Measurements from ENCODE around the gene LMBRD1. TPM values are rescaled to one million over a fixed set of nuclear protein-coding genes. Genes with fewer than 3 reads are reported as not detected.
"Not testable (repeated sequence)": the region's sequence is repeated elsewhere in the genome, so short reads cannot be mapped to it uniquely, and the experiment has no call there.

The LMBRD1 gene
- polyA plus RNA-seq, 1 of the 3 experiments (the other 2 are of a cell fraction): 6.5 TPM

GRCh38 chr6:69825904-69826303 lies 29.1 kb upstream of the LMBRD1 start:
- POLR2A ChIA-PET: no interaction called here
- no peak overlapping the region for H3K9ac ChIP-seq
- H3F3A ChIP-seq (replicated peaks; ENCODE audit: insufficient read depth): peaks cover 8% of the 10 kb centered on the region
- no peak overlapping the region for H3K27ac ChIP-seq (ENCODE audit: low read depth in 2 of 2, low read length in 1 of 2)
- no peaks in the 10 kb centered on the region; a peak in 1 of 4 replicates for H3K4me1 ChIP-seq (ENCODE audit: control insufficient read depth in 1 of 2, insufficient read depth in 2 of 2, low read depth in 1 of 2, low read length in 1 of 2)
- H2AFZ ChIP-seq (ENCODE audit: low read depth): no peak overlapping the region
- H3K27me3 ChIP-seq (ENCODE audit: insufficient read depth): no peaks in the 10 kb centered on the region
- no peaks in the 10 kb centered on the region for H4K20me1 ChIP-seq (ENCODE audit: insufficient read depth)
- no peak overlapping the region for H3K4me3 ChIP-seq (ENCODE audit: low read depth in 2 of 2, low read length in 1 of 2)
- no peak overlapping the region for H3K4me2 ChIP-seq
- CTCF ChIA-PET: no interaction called here
- H3K36me3 ChIP-seq (replicated peaks in 1 of 2; ENCODE audit: control insufficient read depth in 1 of 2, insufficient read depth in 2 of 2, low read length in 1 of 2): no peaks in the 10 kb centered on the region
- no peak for TF ChIP-seq SMC3 (IDR thresholded peaks at IDR 0.05; ENCODE audit: low read depth, low read length)
- TF ChIP-seq PBX3 (IDR thresholded peaks at IDR 0.05): no peak
- TF ChIP-seq NFIC (IDR thresholded peaks at IDR 0.05; ENCODE audit: borderline replicate concordance): no peak
- no peak for TF ChIP-seq TEAD4 (IDR thresholded peaks at IDR 0.05; ENCODE audit: borderline replicate concordance, insufficient read depth)
- no peaks in the 10 kb centered on the region for H3K9me3 ChIP-seq
- 82% methylated on average over 1 of the region's 1 CpG for WGBS (ENCODE audit: low lambda C conversion rate)
- no peak for DNase-seq
- H3K79me2 ChIP-seq (ENCODE audit: insufficient read depth): no peaks in the 10 kb centered on the region
- H3K9me2 ChIP-seq: no peaks in the 10 kb centered on the region

GRCh38 chr6:69824355-69824754 lies 27.5 kb upstream of the LMBRD1 start:
- H4K20me1 ChIP-seq (ENCODE audit: insufficient read depth); H2AFZ ChIP-seq (ENCODE audit: low read depth); H3K4me3 ChIP-seq (ENCODE audit: low read depth in 2 of 2, low read length in 1 of 2); H3F3A ChIP-seq (replicated peaks; ENCODE audit: insufficient read depth); H3K9ac ChIP-seq; H3K4me2 ChIP-seq; H3K79me2 ChIP-seq (ENCODE audit: insufficient read depth); POLR2A ChIA-PET; H3K36me3 ChIP-seq (replicated peaks in 1 of 2; ENCODE audit: control insufficient read depth in 1 of 2, insufficient read depth in 2 of 2, low read length in 1 of 2); H3K27ac ChIP-seq (ENCODE audit: low read depth in 2 of 2, low read length in 1 of 2); H3K9me3 ChIP-seq; H3K9me2 ChIP-seq; H3K4me1 ChIP-seq (ENCODE audit: control insufficient read depth in 1 of 2, insufficient read depth in 2 of 2, low read depth in 1 of 2, low read length in 1 of 2); H3K27me3 ChIP-seq (ENCODE audit: insufficient read depth); DNase-seq: not testable (repeated sequence)
- CTCF ChIA-PET: interaction anchor here (0.9 to 1.4 kb wide), 2 partner anchors 15 to 27 kb away, joined by 3 to 4 read pairs; partner anchors contain the start of gene LMBRD1
- 81% methylated on average over 5 of the region's 5 CpGs for whole genome bisulfite sequencing (ENCODE audit: low lambda C conversion rate)

DNA sequence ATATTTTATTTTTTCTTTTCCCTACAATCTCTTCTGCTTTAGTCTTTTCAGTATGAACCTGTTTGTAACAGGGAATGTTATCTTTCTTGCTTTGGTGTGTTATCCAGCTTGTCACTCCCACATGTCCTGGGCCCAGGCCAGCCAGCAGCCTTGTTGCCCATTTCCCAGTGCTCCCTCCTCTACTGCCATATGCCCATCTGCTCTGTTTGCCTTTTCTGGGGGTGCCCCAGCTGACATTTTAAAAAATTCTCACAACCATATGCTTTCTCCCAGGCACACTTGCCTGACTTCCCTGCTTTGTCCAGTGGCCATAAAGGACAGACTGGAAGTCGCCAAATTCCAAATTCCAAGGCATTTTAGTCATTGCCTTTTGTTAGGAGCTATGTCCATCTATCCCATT lies 23.6 kb upstream of the LMBRD1 start:
- Histone ChIP-seq H3K4me1 (ENCODE audit: control insufficient read depth in 1 of 2, insufficient read depth in 2 of 2, low read depth in 1 of 2, low read length in 1 of 2) (no peaks in the 10 kb centered on the region; a peak in 1 of 4 replicates), H3K4me3 (ENCODE audit: low read depth in 2 of 2, low read length in 1 of 2) (no peak overlapping the region), H3K27ac (ENCODE audit: low read depth in 2 of 2, low read length in 1 of 2) (no peak overlapping the region), H3K27me3 (ENCODE audit: insufficient read depth) (no peaks in the 10 kb centered on the region), H3K9ac (no peak overlapping the region), H3K9me3 (no peaks in the 10 kb centered on the region), H3K79me2 (ENCODE audit: insufficient read depth) (no peaks in the 10 kb centered on the region), H3K9me2 (no peaks in the 10 kb centered on the region), H3K36me3 (replicated peaks in 1 of 2; ENCODE audit: control insufficient read depth in 1 of 2, insufficient read depth in 2 of 2, low read length in 1 of 2) (no peaks in the 10 kb centered on the region), H3K4me2 (no peak overlapping the region), H4K20me1 (ENCODE audit: insufficient read depth) (no peaks in the 10 kb centered on the region), H2AFZ (ENCODE audit: low read depth) (no peak overlapping the region), H3F3A (replicated peaks; ENCODE audit: insufficient read depth) (no peaks in the 10 kb centered on the region)
- ChIA-PET POLR2A (no interaction called here), CTCF (interaction anchor here (1.1 to 1.3 kb wide), 2 partner anchors 15 to 24 kb away, joined by 3 to 4 read pairs; no protein-coding TSS in a partner anchor)
- TF ChIP-seq FOSL2 (IDR thresholded peaks at IDR 0.05; ENCODE audit: borderline replicate concordance, low read depth): no peak
- TF ChIP-seq, protein P1, sequence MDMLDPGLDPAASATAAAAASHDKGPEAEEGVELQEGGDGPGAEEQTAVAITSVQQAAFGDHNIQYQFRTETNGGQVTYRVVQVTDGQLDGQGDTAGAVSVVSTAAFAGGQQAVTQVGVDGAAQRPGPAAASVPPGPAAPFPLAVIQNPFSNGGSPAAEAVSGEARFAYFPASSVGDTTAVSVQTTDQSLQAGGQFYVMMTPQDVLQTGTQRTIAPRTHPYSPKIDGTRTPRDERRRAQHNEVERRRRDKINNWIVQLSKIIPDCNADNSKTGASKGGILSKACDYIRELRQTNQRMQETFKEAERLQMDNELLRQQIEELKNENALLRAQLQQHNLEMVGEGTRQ (IDR thresholded peaks at IDR 0.05; ENCODE audit: borderline replicate concordance, low read depth, low read length): no peak
- no peak for TF ChIP-seq RAD21 (IDR thresholded peaks at IDR 0.05; ENCODE audit: low read length)
- TF ChIP-seq SIN3A (IDR thresholded peaks at IDR 0.05; ENCODE audit: borderline replicate concordance, low read depth, low read length): no peak
- no peak for TF ChIP-seq RFX5 (IDR thresholded peaks at IDR 0.05; ENCODE audit: low read length)
- TF ChIP-seq SMC3 (IDR thresholded peaks at IDR 0.05; ENCODE audit: low read depth, low read length): no peak
- no peak for TF ChIP-seq POLR2AphosphoS5 (IDR thresholded peaks at IDR 0.05; ENCODE audit: low read depth, low read length)
- TF ChIP-seq MXI1 (IDR thresholded peaks at IDR 0.05; ENCODE audit: low read depth, low read length): no peak
- no peak for TF ChIP-seq EP300 (IDR thresholded peaks at IDR 0.05; ENCODE audit: borderline replicate concordance in 1 of 2, low read depth in 1 of 2, low read length in 1 of 2)
- DNase-seq: no peak
- 69% methylated on average over 1 of the region's 1 CpG for WGBS (ENCODE audit: low lambda C conversion rate)
